OCI-LY7 (cell line): ENCODE results near the gene SH3TC1. TPM values are rescaled to one million over a fixed set of nuclear protein-coding genes. Genes with fewer than 3 reads are reported as not detected.

ENCODE experiments used
- BruUV-seq: library from RNA; stranded (reverse); fragments of 400-500 nt; replicated peaks from 2 replicates; lab custom pipeline; 2021; lab: Mats Ljungman, UMichigan
- CTCF ChIA-PET: fragments of 300-600 bp; sonication (Branson Sonifier 250); formaldehyde crosslinking; loops from one replicate; lab custom pipeline; 2022; ENCODE audit warnings: antibody characterized with exemption; ENCODE audit not compliant: unreplicated experiment; lab: Charles Lee
- POLR2A ChIA-PET: fragments of 300-600 bp; sonication (Branson Sonifier 250); formaldehyde crosslinking; loops from one replicate; lab custom pipeline; 2022; ENCODE audit warnings: antibody characterized with exemption; lab: Charles Lee
- DNase-seq: peaks from one replicate; pipeline ENCODE4 v3.0.0-alpha.2; 2015; ENCODE audit warnings: low spot score
- H2AFZ ChIP-seq: fragments of 200-600 bp; sonication (generic), shearing (Covaris generic); 2 replicates; pipeline ENCODE4 v1.6.1; 2014; ENCODE audit warnings: mild to moderate bottlenecking, antibody characterized with exemption, low read length, moderate library complexity
- H3K27ac ChIP-seq: fragments of 200-600 bp; sonication (generic); 2 replicates; pipeline ENCODE4 v1.5.1; 2014; ENCODE audit warnings: mixed run types, low read depth, mild to moderate bottlenecking, moderate library complexity, low read length, inconsistent platforms; ENCODE audit not compliant: poor library complexity, severe bottlenecking
- H3K36me3 ChIP-seq: fragments of 200-600 bp; sonication (generic); 2 replicates; pipeline ENCODE4 v1.6.1; 2014; ENCODE audit warnings: mild to moderate bottlenecking, antibody characterized with exemption, low read length, moderate library complexity, mixed read lengths; ENCODE audit not compliant: insufficient read depth
- H3K4me1 ChIP-seq: fragments of 200-600 bp; sonication (generic); 2 replicates; pipeline ENCODE4 v1.5.1; 2014; ENCODE audit warnings: mild to moderate bottlenecking, low read length; ENCODE audit not compliant: insufficient read depth, poor library complexity, severe bottlenecking
- H3K4me2 ChIP-seq: fragments of 200-600 bp; sonication (generic); 2 replicates; pipeline ENCODE4 v1.6.1; 2014; ENCODE audit warnings: mild to moderate bottlenecking, low read length
- H3K4me3 ChIP-seq: fragments of 200-600 bp; sonication (generic); 2 replicates; pipeline ENCODE4 v1.5.1; 2014; ENCODE audit warnings: mild to moderate bottlenecking, low read depth, low read length; ENCODE audit not compliant: poor library complexity, severe bottlenecking
- H3K79me2 ChIP-seq: fragments of 200-600 bp; sonication (generic); 2 replicates; pipeline ENCODE4 v1.6.1; 2016; ENCODE audit warnings: low read depth, mild to moderate bottlenecking, low read length, moderate library complexity, mixed read lengths; ENCODE audit not compliant: insufficient read depth
- H3K9me2 ChIP-seq: fragments of 200-600 bp; sonication (generic); 2 replicates; pipeline ENCODE4 v1.6.1; 2016; ENCODE audit warnings: mild to moderate bottlenecking, low read length, mixed read lengths; ENCODE audit not compliant: insufficient read depth
- H3K9me3 ChIP-seq: fragments of 200-600 bp; sonication (generic); 2 replicates; pipeline ENCODE4 v1.6.1; 2014; ENCODE audit warnings: mild to moderate bottlenecking, mixed run types, low read length, mixed read lengths
- H4K20me1 ChIP-seq: fragments of 200-600 bp; sonication (generic); 2 replicates; pipeline ENCODE4 v1.6.1; 2014; ENCODE audit warnings: mild to moderate bottlenecking, antibody characterized with exemption, low read length, moderate library complexity, mixed read lengths; ENCODE audit not compliant: insufficient read depth
- EZH2phosphoT487 ChIP-seq: fragments of 200-600 bp; sonication (generic); IDR thresholded peaks from 2 replicates; pipeline ENCODE4 v1.6.1; 2018; ENCODE audit warnings: low read depth, borderline replicate concordance, mild to moderate bottlenecking, mixed run types, antibody characterized with exemption, low read length, moderate library complexity, mixed read lengths
- intact Hi-C: fragments of 100-400 bp; cut with micrococcal nuclease; formaldehyde crosslinking; loops from one replicate; pipeline ENCODE4 v1.10.0; 2022; ENCODE audit not compliant: unreplicated experiment
- total RNA-seq, 2 experiments: library from RNA; depleted of rRNA in 1 of 2; stranded (reverse); fragments of >200 nt in 1 of 2; shearing (Covaris generic) in 1 of 2; gene quantifications; 2 replicates each; pipeline ENCODE4 v1.2.3, GENCODE V29; 2014 to 2022
- TF ChIP-seq, protein P1 (sequence below): fragments of 200-600 bp; sonication (generic); conservative IDR thresholded peaks from 2 replicates; pipeline ENCODE4 v1.5.1; 2014; ENCODE audit warnings: mild to moderate bottlenecking, antibody characterized with exemption, low read length, moderate library complexity, mixed read lengths

Gene SH3TC1
- total RNA-seq, 2 experiments from 2014 or later, result 17.5 to 42.4 TPM

DNA sequence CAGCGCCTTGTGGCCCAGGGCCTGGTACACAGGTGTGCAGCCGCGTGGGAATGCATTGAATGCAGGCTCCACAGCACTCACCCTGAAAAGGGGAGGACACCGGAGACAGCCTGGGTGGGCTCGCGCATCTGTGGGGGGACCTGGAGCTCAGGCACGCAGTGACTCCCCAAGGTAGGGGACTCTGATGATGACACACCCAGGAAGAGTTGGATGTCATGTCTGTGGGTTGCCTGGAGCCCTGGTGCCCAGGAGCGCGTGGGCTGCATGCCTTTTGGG is 37.8 kb downstream of the SH3TC1 start:
- no peaks in the 10 kb centered on the region for H4K20me1 ChIP-seq
- no peak overlapping the region for H2AFZ ChIP-seq
- no peak overlapping the region for H3K27ac ChIP-seq
- no peak overlapping the region for H3K4me3 ChIP-seq
- intact Hi-C loops, result no loop called here
- no peak for DNase-seq
- no peaks in the 10 kb centered on the region for H3K9me3 ChIP-seq
- peaks cover 10% of the 10 kb centered on the region for H3K4me1 ChIP-seq
- no TSS peak for BruUV-seq
- no peaks in the 10 kb centered on the region for H3K9me2 ChIP-seq
- no peaks in the 10 kb centered on the region for H3K79me2 ChIP-seq
- POLR2A ChIA-PET, result no interaction called here
- H3K36me3 ChIP-seq, result no peaks in the 10 kb centered on the region
- no peak for TF ChIP-seq EZH2phosphoT487
- TF ChIP-seq, protein P1, sequence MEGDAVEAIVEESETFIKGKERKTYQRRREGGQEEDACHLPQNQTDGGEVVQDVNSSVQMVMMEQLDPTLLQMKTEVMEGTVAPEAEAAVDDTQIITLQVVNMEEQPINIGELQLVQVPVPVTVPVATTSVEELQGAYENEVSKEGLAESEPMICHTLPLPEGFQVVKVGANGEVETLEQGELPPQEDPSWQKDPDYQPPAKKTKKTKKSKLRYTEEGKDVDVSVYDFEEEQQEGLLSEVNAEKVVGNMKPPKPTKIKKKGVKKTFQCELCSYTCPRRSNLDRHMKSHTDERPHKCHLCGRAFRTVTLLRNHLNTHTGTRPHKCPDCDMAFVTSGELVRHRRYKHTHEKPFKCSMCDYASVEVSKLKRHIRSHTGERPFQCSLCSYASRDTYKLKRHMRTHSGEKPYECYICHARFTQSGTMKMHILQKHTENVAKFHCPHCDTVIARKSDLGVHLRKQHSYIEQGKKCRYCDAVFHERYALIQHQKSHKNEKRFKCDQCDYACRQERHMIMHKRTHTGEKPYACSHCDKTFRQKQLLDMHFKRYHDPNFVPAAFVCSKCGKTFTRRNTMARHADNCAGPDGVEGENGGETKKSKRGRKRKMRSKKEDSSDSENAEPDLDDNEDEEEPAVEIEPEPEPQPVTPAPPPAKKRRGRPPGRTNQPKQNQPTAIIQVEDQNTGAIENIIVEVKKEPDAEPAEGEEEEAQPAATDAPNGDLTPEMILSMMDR, result no peak
- no peak overlapping the region for H3K4me2 ChIP-seq
- CTCF ChIA-PET, result no interaction called here

GRCh38 chr4:8237256-8237989 is 38.3 kb downstream of the SH3TC1 start:
- H4K20me1 ChIP-seq, result no peaks in the 10 kb centered on the region
- no peaks in the 10 kb centered on the region for H3K36me3 ChIP-seq
- ChIA-PET POLR2A (interaction anchor here (0.5 kb wide), 1 partner anchor 1512 kb away, joined by 3 read pairs; no protein-coding TSS in a partner anchor), CTCF (no interaction called here)
- H3K27ac ChIP-seq, result no peak overlapping the region
- no peaks in the 10 kb centered on the region for H3K9me3 ChIP-seq
- no peaks in the 10 kb centered on the region for H3K79me2 ChIP-seq
- H3K4me2 ChIP-seq, result no peak overlapping the region
- no peaks in the 10 kb centered on the region for H3K9me2 ChIP-seq
- no peak for DNase-seq
- BruUV-seq, result no TSS peak
- TF ChIP-seq EZH2phosphoT487, result no peak
- TF ChIP-seq, protein P1, result no peak
- H3K4me1 ChIP-seq, result peaks cover 10% of the 10 kb centered on the region
- H2AFZ ChIP-seq, result no peak overlapping the region
- no peak overlapping the region for H3K4me3 ChIP-seq
- intact Hi-C loops, result no loop called here

GRCh38 chr4:8238036-8238511 is 39.0 kb downstream of the SH3TC1 start:
- Histone ChIP-seq H3K79me2 (no peaks in the 10 kb centered on the region), H3K9me3 (no peaks in the 10 kb centered on the region), H3K4me1 (peaks cover 10% of the 10 kb centered on the region), H4K20me1 (no peaks in the 10 kb centered on the region), H3K4me3 (no peak overlapping the region), H2AFZ (no peak overlapping the region), H3K9me2 (no peaks in the 10 kb centered on the region), H3K4me2 (no peak overlapping the region), H3K27ac (no peak overlapping the region), H3K36me3 (no peaks in the 10 kb centered on the region)
- intact Hi-C loops, result loop anchor here (1.0 kb wide), 1 partner anchor 61 kb away; no protein-coding TSS in a partner anchor
- ChIA-PET CTCF (no interaction called here), POLR2A (interaction anchor here (0.5 kb wide), 1 partner anchor 1512 kb away, joined by 3 read pairs; no protein-coding TSS in a partner anchor)
- DNase-seq, result peak; percentile 64
- BruUV-seq, result no TSS peak
- TF ChIP-seq, protein P1, result no peak
- TF ChIP-seq EZH2phosphoT487, result no peak
